ACHN (cell line): ENCODE data around the gene UBN1.

ENCODE experiments used
- DNase-seq: peaks from one replicate; pipeline ENCODE4 v3.0.0-alpha.2; 2015
- in situ Hi-C: cut with HindIII; loops from 2 replicates; pipeline ENCODE4 v1.10.0; 2017; ENCODE audit warnings: low sequenced_read_pairs, low pct_ligation_motif_present, low pct_unique_long_range_greater_than_20kb

UBN1 gene

GRCh38 chr16:4852221-4852872, 5.1 kb downstream of the UBN1 start:
- in situ Hi-C loops: no loop called here
- DNase-seq: no peak

GRCh38 chr16:4855371-4855770, 8.1 kb downstream of the UBN1 start:
- in situ Hi-C loops: no loop called here
- DNase-seq: no peak

- DNase-seq: no peak
- in situ Hi-C loops: no loop called here
Observed at GRCh38 chr16:4855804-4856203, 8.5 kb downstream of the UBN1 start.

- in situ Hi-C loops: no loop called here
Observed at GRCh38 chr16:4859190-4859899, 12.1 kb downstream of the UBN1 start.

GRCh38 chr16:4859900-4860255, 12.6 kb downstream of the UBN1 start:
- in situ Hi-C loops: no loop called here
- no peak for DNase-seq

More at GRCh38 chr16:4859190-4859899, 12.1 kb downstream of the UBN1 start:
- no peak for DNase-seq

GRCh38 chr16:4860727-4861342, 13.6 kb downstream of the UBN1 start:
- DNase-seq: no peak
- in situ Hi-C loops: no loop called here

- no peak for DNase-seq
- in situ Hi-C loops: no loop called here
Observed at GRCh38 chr16:4862639-4863038, 15.4 kb downstream of the UBN1 start.

GRCh38 chr16:4864728-4865127, 17.4 kb downstream of the UBN1 start:
- no peak for DNase-seq
- in situ Hi-C loops: no loop called here

GRCh38 chr16:4865231-4865860, 18.1 kb downstream of the UBN1 start:
- in situ Hi-C loops: no loop called here
- DNase-seq: no peak

- in situ Hi-C loops: no loop called here
- DNase-seq: no peak
Observed at GRCh38 chr16:4866586-4866985, 19.3 kb downstream of the UBN1 start.

GRCh38 chr16:4868026-4868425, 20.7 kb downstream of the UBN1 start:
- DNase-seq: peak; percentile 75
- in situ Hi-C loops: no loop called here

- in situ Hi-C loops: no loop called here
- no peak for DNase-seq
Observed at GRCh38 chr16:4868535-4868934, 21.3 kb downstream of the UBN1 start.

- DNase-seq: no peak
- in situ Hi-C loops: no loop called here
Observed at GRCh38 chr16:4869147-4869805, 22.0 kb downstream of the UBN1 start.

- in situ Hi-C loops: no loop called here
- DNase-seq: no peak
Observed at GRCh38 chr16:4870138-4870671, 22.9 kb downstream of the UBN1 start.

- in situ Hi-C loops: no loop called here
- no peak for DNase-seq
Observed at GRCh38 chr16:4871071-4871470, 23.8 kb downstream of the UBN1 start.

GRCh38 chr16:4873091-4873490, 25.8 kb downstream of the UBN1 start:
- no peak for DNase-seq
- in situ Hi-C loops: no loop called here

GRCh38 chr16:4874666-4875065, 27.4 kb downstream of the UBN1 start:
- in situ Hi-C loops: no loop called here
- no peak for DNase-seq

GRCh38 chr16:4876646-4877379, 29.5 kb downstream of the UBN1 start:
- in situ Hi-C loops: no loop called here
- DNase-seq: no peak
